Lung microvascular endothelial cell (primary cell): ENCODE results near the gene TNPO2. TPM values are rescaled to one million over a fixed set of nuclear protein-coding genes. Genes with fewer than 3 reads are reported as not detected.
A peak's percentile ranks its signal among the peaks of the same experiment; 100 is the strongest.

ENCODE experiments used
- DNase-seq, 2 donors: peaks; one replicate each; pipeline versions ENCODE4 v3.0.0 to v3.0.0-alpha.2; 2010; ENCODE audit warnings: low read depth in 2 of 2
- total RNA-seq: library from RNA; depleted of rRNA; stranded (reverse); fragments of >200 nt; gene quantifications from 2 replicates; pipeline ENCODE4 v1.2.1, GENCODE V29; 2014

The TNPO2 gene
- 14.4 and 19.4 TPM in 2 replicates for total RNA-seq

GRCh38 chr19:12723641-12724426 is at the start of gene TNPO2:
Gene TNPO2 (minus strand): TSS chr19:12723932. CDS start chr19:12720977, 2,955 bp downstream.
- peak; percentile 68 to 72 for DNase-seq

GRCh38 chr19:12772323-12772722 is 48.6 kb upstream of the TNPO2 start:
- no peak for DNase-seq

GRCh38 chr19:12770922-12771321 is 47.2 kb upstream of the TNPO2 start:
- DNase-seq, result no peak

- peak in 1 of 2 donors; percentile 36 for DNase-seq
These were observed 46.0 kb upstream of the TNPO2 start for GRCh38 chr19:12769689-12770088.

GRCh38 chr19:12767666-12768065 is 43.9 kb upstream of the TNPO2 start:
- no peak for DNase-seq

- no peak for DNase-seq
These were observed 43.4 kb upstream of the TNPO2 start for GRCh38 chr19:12767150-12767549.

GRCh38 chr19:12766051-12766521 is 42.4 kb upstream of the TNPO2 start:
- DNase-seq, result peak; percentile 87 to 89

- DNase-seq, result no peak
These were observed 41.0 kb upstream of the TNPO2 start for GRCh38 chr19:12764698-12765097.

- no peak for DNase-seq
These were observed 39.4 kb upstream of the TNPO2 start for GRCh38 chr19:12763100-12763499.

GRCh38 chr19:12759686-12760085 is 36.0 kb upstream of the TNPO2 start:
- DNase-seq, result no peak

- peak; percentile 78 to 82 for DNase-seq
These were observed 34.0 kb upstream of the TNPO2 start for GRCh38 chr19:12757544-12758274.

- no peak for DNase-seq
These were observed 32.6 kb upstream of the TNPO2 start for GRCh38 chr19:12756150-12756883.

- DNase-seq, result no peak
These were observed 30.9 kb upstream of the TNPO2 start for GRCh38 chr19:12754465-12755196.

GRCh38 chr19:12752056-12752781 is 28.5 kb upstream of the TNPO2 start:
- DNase-seq, result no peak

GRCh38 chr19:12751635-12752034 is 27.9 kb upstream of the TNPO2 start, which contains the start of gene BEST2:
Gene BEST2 (plus strand): TSS chr19:12751791. CDS start chr19:12752593, 802 bp downstream.
- DNase-seq, result no peak

- no peak for DNase-seq
These were observed 27.1 kb upstream of the TNPO2 start for GRCh38 chr19:12750851-12751250.

GRCh38 chr19:12749938-12750521 is 26.3 kb upstream of the TNPO2 start:
- peak in 1 of 2 donors; percentile 60 for DNase-seq

GRCh38 chr19:12748489-12748888 is 24.8 kb upstream of the TNPO2 start:
- DNase-seq, result no peak

- DNase-seq, result no peak
These were observed 21.6 kb upstream of the TNPO2 start for GRCh38 chr19:12745166-12745897.
